ENCODE measurements around the gene SYNM.

The SYNM gene

GRCh38 chr15:99163271-99164062 is 58.6 kb downstream of the SYNM start:
- H3K4me3 ChIP-seq (replicated peaks; ENCODE audit: low read depth, low read length) = no peak overlapping the region
- no peak for TF ChIP-seq CTCF (IDR thresholded peaks at IDR 0.05; ENCODE audit: low read depth, low read length, missing control alignments)
- no peak for DNase-seq (ENCODE audit: extremely low read depth, low read depth)

- no peak for TF ChIP-seq CTCF (IDR thresholded peaks at IDR 0.05; ENCODE audit: low read depth, low read length, missing control alignments)
- no peak overlapping the region for H3K4me3 ChIP-seq (replicated peaks; ENCODE audit: low read depth, low read length)
- no peak for DNase-seq (ENCODE audit: extremely low read depth, low read depth)
Observed at GRCh38 chr15:99164119-99164518, 59.2 kb downstream of the SYNM start.

GRCh38 chr15:99165020-99165790 is 60.3 kb downstream of the SYNM start:
- no peak overlapping the region for H3K4me3 ChIP-seq (replicated peaks; ENCODE audit: low read depth, low read length)
- no peak for TF ChIP-seq CTCF (IDR thresholded peaks at IDR 0.05; ENCODE audit: low read depth, low read length, missing control alignments)
- no peak for DNase-seq (ENCODE audit: extremely low read depth, low read depth)

- H3K4me3 ChIP-seq (replicated peaks; ENCODE audit: low read depth, low read length) = no peak overlapping the region
- no peak for TF ChIP-seq CTCF (IDR thresholded peaks at IDR 0.05; ENCODE audit: low read depth, low read length, missing control alignments)
- no peak for DNase-seq (ENCODE audit: extremely low read depth, low read depth)
Observed at GRCh38 chr15:99165956-99166689, 61.2 kb downstream of the SYNM start.

GRCh38 chr15:99167201-99167600 is 62.3 kb downstream of the SYNM start:
- TF ChIP-seq CTCF (IDR thresholded peaks at IDR 0.05; ENCODE audit: low read depth, low read length, missing control alignments) = no peak
- no peak overlapping the region for H3K4me3 ChIP-seq (replicated peaks; ENCODE audit: low read depth, low read length)
- no peak for DNase-seq (ENCODE audit: extremely low read depth, low read depth)

GRCh38 chr15:99167640-99168039 is 62.8 kb downstream of the SYNM start:
- TF ChIP-seq CTCF (IDR thresholded peaks at IDR 0.05; ENCODE audit: low read depth, low read length, missing control alignments) = no peak
- no peak for DNase-seq (ENCODE audit: extremely low read depth, low read depth)

More at GRCh38 chr15:99167640-99168039, 62.8 kb downstream of the SYNM start:
- no peak overlapping the region for H3K4me3 ChIP-seq (replicated peaks; ENCODE audit: low read depth, low read length)

Measured in HFF-Myc (cell line).